Stimulated activated CD8-positive, alpha-beta memory T cell treated with anti-CD3 and anti-CD28 coated beads, Interleukin-15, amount 100 ng/mL, for 4 hours (primary cell): Measurements from ENCODE around the gene C17orf50.

Experiments used
- DNase-seq, 2 donors: peaks; one replicate each; pipeline ENCODE4 v3.0.0-alpha.2; 2020; ENCODE audit warnings: low read depth in 2 of 2

C17orf50 gene

GRCh38 chr17:35752945-35753764 lies 7.5 kb upstream of the C17orf50 start, which contains the start of gene GAS2L2:
TSS of gene GAS2L2 (minus strand) at chr17:35753239. CDS start at chr17:35752850, 389 bp downstream.
- DNase-seq: no peak

- DNase-seq: no peak
Measured at GRCh38 chr17:35757243-35757642, 3.4 kb upstream of the C17orf50 start.

- no peak for DNase-seq
Measured at GRCh38 chr17:35761601-35762000, 914 bp downstream of the C17orf50 start.

GRCh38 chr17:35763767-35764122 lies 3.1 kb downstream of the C17orf50 start:
- no peak for DNase-seq

GRCh38 chr17:35764123-35764991 lies 3.7 kb downstream of the C17orf50 start:
- peak; percentile 69 to 76 for DNase-seq

- no peak for DNase-seq
Measured at GRCh38 chr17:35765086-35765710, 4.5 kb downstream of the C17orf50 start.

GRCh38 chr17:35765756-35766488 lies 5.2 kb downstream of the C17orf50 start:
- no peak for DNase-seq

- DNase-seq: no peak
Measured at GRCh38 chr17:35766489-35766877, 5.8 kb downstream of the C17orf50 start.

GRCh38 chr17:35766903-35767510 lies 6.3 kb downstream of the C17orf50 start:
- no peak for DNase-seq

- no peak for DNase-seq
Measured at GRCh38 chr17:35768797-35769196, 8.1 kb downstream of the C17orf50 start.

GRCh38 chr17:35769895-35770486 lies 9.3 kb downstream of the C17orf50 start:
- DNase-seq: no peak

- DNase-seq: no peak
Measured at GRCh38 chr17:35773129-35773528, 12.4 kb downstream of the C17orf50 start.

- no peak for DNase-seq
Measured at GRCh38 chr17:35773679-35774425, 13.2 kb downstream of the C17orf50 start.

GRCh38 chr17:35774499-35774898 lies 13.8 kb downstream of the C17orf50 start:
- no peak for DNase-seq

GRCh38 chr17:35775039-35775438 lies 14.4 kb downstream of the C17orf50 start:
- DNase-seq: no peak

- DNase-seq: no peak
Measured at GRCh38 chr17:35775583-35775982, 14.9 kb downstream of the C17orf50 start.

- DNase-seq: no peak
Measured at GRCh38 chr17:35778641-35779196, 18.0 kb downstream of the C17orf50 start.

GRCh38 chr17:35780950-35781349 lies 20.3 kb downstream of the C17orf50 start:
- no peak for DNase-seq

GRCh38 chr17:35784895-35785294 lies 24.2 kb downstream of the C17orf50 start:
- no peak for DNase-seq

- DNase-seq: no peak
Measured at GRCh38 chr17:35786941-35787432, 26.3 kb downstream of the C17orf50 start.
